Measurements from ENCODE around the gene SUCO. TPM values are rescaled to one million over a fixed set of nuclear protein-coding genes. Genes with fewer than 3 reads are reported as not detected.

The SUCO gene
- total and polyA plus RNA-seq, 2 of the 13 experiments (the other 11 are each of a cell fraction or from before 2014, with no cell fraction given): 12.6 to 25.5 TPM

GRCh38 chr1:172547071-172547470 lies 14.1 kb downstream of the SUCO start (continued):
- no peak for TF ChIP-seq PAXIP1 (CRISPR knock-in tag; conservative IDR thresholded peaks at IDR 0.05)
- TF ChIP-seq GFI1 (CRISPR knock-in tag; IDR thresholded peaks at IDR 0.05; ENCODE audit: borderline replicate concordance): no peak
- TF ChIP-seq ZIK1 (CRISPR knock-in tag; IDR thresholded peaks at IDR 0.05; ENCODE audit: borderline replicate concordance, low read depth): no peak
- TF ChIP-seq TBL1XR1 (IDR thresholded peaks at IDR 0.05; ENCODE audit: borderline replicate concordance, low read length, partially characterized antibody): no peak
- TF ChIP-seq ZSCAN30 (CRISPR knock-in tag; IDR thresholded peaks at IDR 0.05): no peak
- no peak for TF ChIP-seq CREBL2 (CRISPR knock-in tag; IDR thresholded peaks at IDR 0.05; ENCODE audit: borderline replicate concordance)

GRCh38 chr1:172549621-172550280 lies 16.8 kb downstream of the SUCO start:
- DNase-seq (ENCODE audit: low spot score) (no peak), ATAC-seq (no peak), FAIRE-seq (no peak)
- Histone ChIP-seq H3K36me3 (replicated peaks in 1 of 2; ENCODE audit: control insufficient read depth in 1 of 2, insufficient read depth in 2 of 2, low read length in 2 of 2) (no peaks in the 10 kb centered on the region; a peak in 1 of 5 replicates), H3K27me3 (ENCODE audit: control insufficient read depth in 1 of 2, insufficient read depth in 2 of 2, low read length in 2 of 2) (no peaks in the 10 kb centered on the region), H2AFZ (ENCODE audit: low read length) (no peak overlapping the region), H3K4me1 (ENCODE audit: insufficient read depth, low read length) (no peaks in the 10 kb centered on the region), H3K4me2 (ENCODE audit: low read depth, low read length) (no peak overlapping the region), H3K79me2 (ENCODE audit: insufficient read depth, low read length) (peaks cover 80% of the 10 kb centered on the region), H4K20me1 (ENCODE audit: insufficient read depth, low read length) (no peaks in the 10 kb centered on the region), H3K9ac (ENCODE audit: insufficient read depth, low read depth, low read length) (no peak overlapping the region), H3K9me3 (ENCODE audit: low read length) (no peaks in the 10 kb centered on the region), H3K4me3 (replicated peaks in 1 of 3; ENCODE audit: insufficient read depth in 1 of 3, low read depth in 2 of 3, low read length in 3 of 3) (no peak overlapping the region), H3K27ac (ENCODE audit: extremely low read length, insufficient read depth, low read length) (no peak overlapping the region)
- in situ Hi-C loops (cut with HindIII; ENCODE audit: extremely low pct_ligation_motif_present, low pct_unique_long_range_greater_than_20kb) (no loop called here), intact Hi-C loops (cut with micrococcal nuclease; ENCODE audit: unreplicated experiment) (no loop called here)
- CTCF ChIA-PET (ENCODE audit: low intra/inter-chr PET ratio, low total read pairs): no interaction called here
- POLR2A ChIA-PET: no interaction called here
- WGBS (ENCODE audit: low lambda C conversion rate): 98% methylated on average over 2 of the region's 2 CpGs
- BruUV-seq (replicated peaks): no TSS peak
- TF ChIP-seq MATR3 (CRISPR knock-in tag; IDR thresholded peaks at IDR 0.05) (no peak), ZNF382 (CRISPR knock-in tag; IDR thresholded peaks at IDR 0.05; ENCODE audit: borderline replicate concordance) (no peak), FOXJ3 (CRISPR knock-in tag; IDR thresholded peaks at IDR 0.05; ENCODE audit: borderline replicate concordance) (no peak), ZNF674 (CRISPR knock-in tag; IDR thresholded peaks at IDR 0.05; ENCODE audit: low read depth) (no peak), ZNF414 (CRISPR knock-in tag; IDR thresholded peaks at IDR 0.05) (no peak), ETV6 (CRISPR knock-in tag; conservative IDR thresholded peaks at IDR 0.05) (no peak), KAT2B (IDR thresholded peaks at IDR 0.05; ENCODE audit: borderline replicate concordance, low read depth, low read length) (no peak), ZNF597 (CRISPR knock-in tag; IDR thresholded peaks at IDR 0.05) (no peak), ZNF670 (CRISPR knock-in tag; IDR thresholded peaks at IDR 0.05; ENCODE audit: borderline replicate concordance) (no peak)

Measured in HepG2 (cell line).